Fibroblast of lung (primary cell): Measurements from ENCODE around the gene UQCR11. TPM values are rescaled to one million over a fixed set of nuclear protein-coding genes. Genes with fewer than 3 reads are reported as not detected.
A peak's percentile ranks its signal among the peaks of the same experiment; 100 is the strongest.

Source experiments
- DNase-seq, 2 donors: peaks; one replicate each; pipeline versions ENCODE4 v3.0.0 to v3.0.0-alpha.2; 2010; ENCODE audit warnings: low read depth in 2 of 2
- H2AFZ ChIP-seq: 2 replicates; pipeline ENCODE4 v1.5.1; 2012; ENCODE audit warnings: low read length, control low read depth, inconsistent platforms
- H3K27ac ChIP-seq: 2 replicates; pipeline ENCODE4 v1.5.1; 2011; ENCODE audit warnings: low read length, control low read depth; ENCODE audit not compliant: insufficient read depth
- H3K27me3 ChIP-seq: 2 replicates; pipeline ENCODE4 v1.5.1; 2011; ENCODE audit warnings: mild to moderate bottlenecking, low read length; ENCODE audit not compliant: control insufficient read depth, insufficient read depth
- H3K36me3 ChIP-seq: 2 replicates; pipeline ENCODE4 v1.5.1; 2011; ENCODE audit warnings: low read length; ENCODE audit not compliant: control insufficient read depth, insufficient read depth
- H3K4me1 ChIP-seq: 2 replicates; pipeline ENCODE4 v1.5.1; 2011; ENCODE audit warnings: low read length; ENCODE audit not compliant: control insufficient read depth, insufficient read depth; ENCODE audit errors: extremely low read depth
- H3K4me2 ChIP-seq: 2 replicates; pipeline ENCODE4 v1.5.1; 2011; ENCODE audit warnings: low read length, control low read depth; ENCODE audit not compliant: insufficient read depth; ENCODE audit errors: extremely low read depth
- H3K4me3 ChIP-seq, 4 experiments: fragments of 200-600 bp in 1 of 4; sonication (generic) in 1 of 4; replicated peaks in 1 of 4; 2 replicates each; pipeline ENCODE4 v1.5.1; 2011 to 2016; ENCODE audit warnings: low read length in 4 of 4, low read depth in 3 of 4, mild to moderate bottlenecking in 3 of 4, control low read depth in 2 of 4, inconsistent platforms in 1 of 4, mixed read lengths in 1 of 4; ENCODE audit not compliant: insufficient read depth in 1 of 4; ENCODE audit errors: control extremely low read depth in 1 of 4
- H3K79me2 ChIP-seq: 2 replicates; pipeline ENCODE4 v1.5.1; 2012; ENCODE audit warnings: mild to moderate bottlenecking, low read length, inconsistent platforms; ENCODE audit not compliant: control insufficient read depth, insufficient read depth
- H3K9ac ChIP-seq: 2 replicates; pipeline ENCODE4 v1.5.1; 2011; ENCODE audit warnings: mild to moderate bottlenecking, low read length, control low read depth; ENCODE audit not compliant: insufficient read depth
- H3K9me3 ChIP-seq: 2 replicates; pipeline ENCODE4 v1.5.1; 2012; ENCODE audit warnings: low read depth, low read length; ENCODE audit not compliant: control insufficient read depth, insufficient read depth
- H4K20me1 ChIP-seq: 2 replicates; pipeline ENCODE4 v1.5.1; 2011; ENCODE audit warnings: low read length; ENCODE audit not compliant: control insufficient read depth, insufficient read depth; ENCODE audit errors: extremely low read depth
- CTCF ChIP-seq, 2 donors: IDR thresholded peaks in 1 of 2; conservative IDR thresholded peaks in 1 of 2; 1 replicate in 1 of 2; 2 replicates in 1 of 2; pipeline ENCODE4 v1.5.1; 2011 to 2012; ENCODE audit warnings: low read length in 2 of 2, control low read depth in 1 of 2, inconsistent platforms in 1 of 2, low read depth in 1 of 2, mild to moderate bottlenecking in 1 of 2
- EZH2 ChIP-seq: IDR thresholded peaks from 2 replicates; pipeline ENCODE4 v1.5.1; 2012; ENCODE audit warnings: low read length, control low read depth, mild to moderate bottlenecking; ENCODE audit errors: missing control alignments
- polyA plus RNA-seq, 2 donors: library from polyadenylated mRNA; depleted of rRNA in 1 of 2; stranded (reverse) in 1 of 2; unstranded in 1 of 2; fragments of >200 nt; gene quantifications; 2 replicates each; pipeline ENCODE4 v1.2.1, GENCODE V29; 2011 to 2012; ENCODE audit warnings: missing spikeins in 1 of 2
- total RNA-seq: library from RNA; depleted of rRNA; stranded (reverse); fragments of >200 nt; gene quantifications from 2 replicates; pipeline ENCODE4 v1.2.1, GENCODE V29; 2014

UQCR11 gene
- total and polyA plus RNA-seq, 2 donors (not counting 1 experiment from before 2014, with no cell fraction given): 89.2 to 101 TPM

GRCh38 chr19:1566392-1567115, 38.7 kb downstream of the UQCR11 start:
- TF ChIP-seq EZH2 (no peak), CTCF (conservative IDR thresholded peaks at IDR 0.05 in 1 of 2, IDR thresholded peaks at IDR 0.05 in 1 of 2; ENCODE audit: low read depth in 1 of 2, low read length in 2 of 2) (no peak)
- Histone ChIP-seq H4K20me1 (no peaks in the 10 kb centered on the region), H3K4me2 (peak overlapping the region; percentile 80), H2AFZ (no peak overlapping the region), H3K79me2 (peaks cover 43% of the 10 kb centered on the region), H3K36me3 (no peaks in the 10 kb centered on the region), H3K27ac (peak overlapping the region; percentile 83), H3K4me1 (peaks cover 7% of the 10 kb centered on the region), H3K27me3 (no peaks in the 10 kb centered on the region), H3K9me3 (no peaks in the 10 kb centered on the region), H3K9ac (peak overlapping the region; percentile 89), H3K4me3 (peak overlapping the region; percentile 67 to 84 (median 79))
- DNase-seq: peak; percentile 79 to 87

- Histone ChIP-seq H3K4me1 (peaks cover 7% of the 10 kb centered on the region), H3K9ac (no peak overlapping the region), H3K36me3 (no peaks in the 10 kb centered on the region), H3K27me3 (no peaks in the 10 kb centered on the region), H4K20me1 (peaks cover 2% of the 10 kb centered on the region), H3K9me3 (no peaks in the 10 kb centered on the region), H3K27ac (no peak overlapping the region), H2AFZ (no peak overlapping the region), H3K79me2 (peaks cover 65% of the 10 kb centered on the region), H3K4me2 (no peak overlapping the region), H3K4me3 (no peak overlapping the region)
- no peak for DNase-seq
- no peak for TF ChIP-seq EZH2
Observed at GRCh38 chr19:1563251-1563650, 42.0 kb downstream of the UQCR11 start.

GRCh38 chr19:1561236-1561842, 43.9 kb downstream of the UQCR11 start:
- no peak for DNase-seq
- TF ChIP-seq EZH2 (no peak), CTCF (conservative IDR thresholded peaks at IDR 0.05 in 1 of 2, IDR thresholded peaks at IDR 0.05 in 1 of 2; ENCODE audit: low read depth in 1 of 2, low read length in 2 of 2) (no peak)
- Histone ChIP-seq H3K79me2 (peaks cover 60% of the 10 kb centered on the region), H4K20me1 (peaks cover 2% of the 10 kb centered on the region), H3K4me1 (peaks cover 7% of the 10 kb centered on the region), H3K36me3 (peaks cover 2% of the 10 kb centered on the region), H3K9me3 (no peaks in the 10 kb centered on the region), H3K27ac (no peak overlapping the region), H2AFZ (no peak overlapping the region), H3K27me3 (no peaks in the 10 kb centered on the region), H3K4me2 (no peak overlapping the region), H3K4me3 (no peak overlapping the region), H3K9ac (no peak overlapping the region)
